Fibroblast of lung (primary cell): ENCODE results near the gene IGFBP5. TPM values are rescaled to one million over a fixed set of nuclear protein-coding genes. Genes with fewer than 3 reads are reported as not detected.

Experiments used
- DNase-seq, 2 donors: peaks; one replicate each; pipeline versions ENCODE4 v3.0.0 to v3.0.0-alpha.2; 2010; ENCODE audit warnings: low read depth in 2 of 2
- H2AFZ ChIP-seq: 2 replicates; pipeline ENCODE4 v1.5.1; 2012; ENCODE audit warnings: low read length, control low read depth, inconsistent platforms
- H3K27ac ChIP-seq: 2 replicates; pipeline ENCODE4 v1.5.1; 2011; ENCODE audit warnings: low read length, control low read depth; ENCODE audit not compliant: insufficient read depth
- H3K27me3 ChIP-seq: 2 replicates; pipeline ENCODE4 v1.5.1; 2011; ENCODE audit warnings: mild to moderate bottlenecking, low read length; ENCODE audit not compliant: control insufficient read depth, insufficient read depth
- H3K36me3 ChIP-seq: 2 replicates; pipeline ENCODE4 v1.5.1; 2011; ENCODE audit warnings: low read length; ENCODE audit not compliant: control insufficient read depth, insufficient read depth
- H3K4me1 ChIP-seq: 2 replicates; pipeline ENCODE4 v1.5.1; 2011; ENCODE audit warnings: low read length; ENCODE audit not compliant: control insufficient read depth, insufficient read depth; ENCODE audit errors: extremely low read depth
- H3K4me2 ChIP-seq: 2 replicates; pipeline ENCODE4 v1.5.1; 2011; ENCODE audit warnings: low read length, control low read depth; ENCODE audit not compliant: insufficient read depth; ENCODE audit errors: extremely low read depth
- H3K4me3 ChIP-seq, 4 experiments: fragments of 200-600 bp in 1 of 4; sonication (generic) in 1 of 4; replicated peaks in 1 of 4; 2 replicates each; pipeline ENCODE4 v1.5.1; 2011 to 2016; ENCODE audit warnings: low read length in 4 of 4, low read depth in 3 of 4, mild to moderate bottlenecking in 3 of 4, control low read depth in 2 of 4, inconsistent platforms in 1 of 4, mixed read lengths in 1 of 4; ENCODE audit not compliant: insufficient read depth in 1 of 4; ENCODE audit errors: control extremely low read depth in 1 of 4
- H3K79me2 ChIP-seq: 2 replicates; pipeline ENCODE4 v1.5.1; 2012; ENCODE audit warnings: mild to moderate bottlenecking, low read length, inconsistent platforms; ENCODE audit not compliant: control insufficient read depth, insufficient read depth
- H3K9ac ChIP-seq: 2 replicates; pipeline ENCODE4 v1.5.1; 2011; ENCODE audit warnings: mild to moderate bottlenecking, low read length, control low read depth; ENCODE audit not compliant: insufficient read depth
- H3K9me3 ChIP-seq: 2 replicates; pipeline ENCODE4 v1.5.1; 2012; ENCODE audit warnings: low read depth, low read length; ENCODE audit not compliant: control insufficient read depth, insufficient read depth
- H4K20me1 ChIP-seq: 2 replicates; pipeline ENCODE4 v1.5.1; 2011; ENCODE audit warnings: low read length; ENCODE audit not compliant: control insufficient read depth, insufficient read depth; ENCODE audit errors: extremely low read depth
- EZH2 ChIP-seq: IDR thresholded peaks from 2 replicates; pipeline ENCODE4 v1.5.1; 2012; ENCODE audit warnings: low read length, control low read depth, mild to moderate bottlenecking; ENCODE audit errors: missing control alignments
- polyA plus RNA-seq, 2 donors: library from polyadenylated mRNA; depleted of rRNA in 1 of 2; stranded (reverse) in 1 of 2; unstranded in 1 of 2; fragments of >200 nt; gene quantifications; 2 replicates each; pipeline ENCODE4 v1.2.1, GENCODE V29; 2011 to 2012; ENCODE audit warnings: missing spikeins in 1 of 2
- total RNA-seq: library from RNA; depleted of rRNA; stranded (reverse); fragments of >200 nt; gene quantifications from 2 replicates; pipeline ENCODE4 v1.2.1, GENCODE V29; 2014
- TF ChIP-seq, protein P1 (sequence below), 2 donors: IDR thresholded peaks in 1 of 2; conservative IDR thresholded peaks in 1 of 2; 1 replicate in 1 of 2; 2 replicates in 1 of 2; pipeline ENCODE4 v1.5.1; 2011 to 2012; ENCODE audit warnings: low read length in 2 of 2, control low read depth in 1 of 2, inconsistent platforms in 1 of 2, low read depth in 1 of 2, mild to moderate bottlenecking in 1 of 2

The IGFBP5 gene
- total and polyA plus RNA-seq, 2 donors (not counting 1 experiment from before 2014, with no cell fraction given), result 1,100 to 2,607 TPM

DNA sequence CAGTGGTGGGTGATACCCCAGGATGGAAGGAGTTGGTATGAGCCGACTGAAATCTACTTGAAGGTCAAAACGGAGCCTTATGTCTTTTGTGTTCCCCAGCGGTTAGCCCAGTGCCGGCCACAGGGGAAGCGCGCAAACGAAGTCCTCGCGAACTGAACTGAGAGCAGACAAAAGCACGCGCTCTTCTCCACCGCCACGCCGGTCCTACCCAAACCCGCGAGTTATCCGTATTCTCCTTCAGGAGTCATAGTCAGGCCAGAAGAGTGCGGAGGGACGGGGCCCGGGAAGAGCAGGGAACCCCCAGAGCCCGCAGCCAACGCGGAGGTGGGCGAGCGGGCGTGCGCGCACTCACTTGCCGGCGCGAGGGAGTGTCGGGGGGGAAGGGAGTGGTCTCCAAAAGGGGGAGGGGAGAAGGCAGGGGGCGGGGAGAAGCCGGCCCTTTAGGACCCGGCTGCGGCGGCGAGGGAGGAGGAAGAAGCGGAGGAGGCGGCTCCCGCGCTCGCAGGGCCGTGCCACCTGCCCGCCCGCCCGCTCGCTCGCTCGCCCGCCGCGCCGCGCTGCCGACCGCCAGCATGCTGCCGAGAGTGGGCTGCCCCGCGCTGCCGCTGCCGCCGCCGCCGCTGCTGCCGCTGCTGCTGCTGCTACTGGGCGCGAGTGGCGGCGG is 62.3 kb downstream of the IGFBP5 start, which contains the start of gene IGFBP2:
Gene IGFBP2 (plus strand): TSS at position 469 of the 664 bp plus-strand sequence. CDS start 104 bp downstream, at position 573.
- DNase-seq, result peak; percentile 46 to 74
- no peaks in the 10 kb centered on the region for H3K36me3 ChIP-seq

DNA sequence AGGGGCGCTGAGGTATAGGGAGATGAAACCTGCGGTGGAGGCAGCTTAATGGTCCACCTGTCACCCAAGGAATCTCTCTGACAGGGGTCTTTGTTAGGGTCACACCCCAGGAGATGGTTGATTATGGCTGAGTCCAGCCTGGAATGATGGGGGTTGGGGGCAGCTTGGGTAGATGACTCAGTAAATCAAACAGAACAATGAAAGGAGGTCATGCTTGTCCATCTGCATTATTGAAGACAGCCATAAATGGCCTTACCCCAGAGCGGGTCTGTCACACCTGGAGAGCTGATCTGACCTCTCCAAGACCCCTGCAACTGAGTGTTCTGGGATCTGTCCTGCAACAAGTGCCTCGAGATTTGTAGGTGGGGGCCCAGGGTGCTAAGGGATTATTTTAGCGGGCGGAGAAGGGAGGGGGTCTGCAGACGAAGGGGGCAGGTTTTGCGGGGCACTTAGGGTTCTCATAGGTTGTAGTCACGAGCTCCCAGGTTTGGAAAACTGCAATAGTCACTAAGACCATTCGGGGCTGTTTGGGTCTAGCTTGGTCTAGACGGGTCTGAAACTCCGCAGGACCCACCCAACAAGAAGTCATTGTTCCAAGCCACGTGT is 62.9 kb downstream of the IGFBP5 start:
- Histone ChIP-seq H3K9me3 (no peaks in the 10 kb centered on the region), H4K20me1 (no peaks in the 10 kb centered on the region), H3K79me2 (no peaks in the 10 kb centered on the region), H3K27ac (no peak overlapping the region), H3K36me3 (no peaks in the 10 kb centered on the region), H3K4me2 (peak overlapping the region; percentile 72), H2AFZ (no peak overlapping the region), H3K9ac (no peak overlapping the region), H3K4me3 (peak overlapping the region in 1 of 4 experiments; percentile 40), H3K27me3 (peaks cover 36% of the 10 kb centered on the region), H3K4me1 (no peaks in the 10 kb centered on the region)
- no peak for DNase-seq
- TF ChIP-seq, protein P1, sequence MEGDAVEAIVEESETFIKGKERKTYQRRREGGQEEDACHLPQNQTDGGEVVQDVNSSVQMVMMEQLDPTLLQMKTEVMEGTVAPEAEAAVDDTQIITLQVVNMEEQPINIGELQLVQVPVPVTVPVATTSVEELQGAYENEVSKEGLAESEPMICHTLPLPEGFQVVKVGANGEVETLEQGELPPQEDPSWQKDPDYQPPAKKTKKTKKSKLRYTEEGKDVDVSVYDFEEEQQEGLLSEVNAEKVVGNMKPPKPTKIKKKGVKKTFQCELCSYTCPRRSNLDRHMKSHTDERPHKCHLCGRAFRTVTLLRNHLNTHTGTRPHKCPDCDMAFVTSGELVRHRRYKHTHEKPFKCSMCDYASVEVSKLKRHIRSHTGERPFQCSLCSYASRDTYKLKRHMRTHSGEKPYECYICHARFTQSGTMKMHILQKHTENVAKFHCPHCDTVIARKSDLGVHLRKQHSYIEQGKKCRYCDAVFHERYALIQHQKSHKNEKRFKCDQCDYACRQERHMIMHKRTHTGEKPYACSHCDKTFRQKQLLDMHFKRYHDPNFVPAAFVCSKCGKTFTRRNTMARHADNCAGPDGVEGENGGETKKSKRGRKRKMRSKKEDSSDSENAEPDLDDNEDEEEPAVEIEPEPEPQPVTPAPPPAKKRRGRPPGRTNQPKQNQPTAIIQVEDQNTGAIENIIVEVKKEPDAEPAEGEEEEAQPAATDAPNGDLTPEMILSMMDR (conservative IDR thresholded peaks at IDR 0.05 in 1 of 2, IDR thresholded peaks at IDR 0.05 in 1 of 2; ENCODE audit: low read depth in 1 of 2, low read length in 2 of 2), result no peak
- TF ChIP-seq EZH2, result no peak

More for the DNA sequence above, 62.3 kb downstream of the IGFBP5 start, which contains the start of gene IGFBP2:
- no peak within 1 kb of the TSS for H3K27ac ChIP-seq
- H3K9me3 ChIP-seq, result no peaks in the 10 kb centered on the region
- H3K4me3 ChIP-seq, result peak within 1 kb of the TSS; percentile 46 to 65 (median 48)
- no peak within 1 kb of the TSS for H3K9ac ChIP-seq
- peak within 1 kb of the TSS; percentile 72 for H3K4me2 ChIP-seq
- peaks cover 36% of the 10 kb centered on the region for H3K27me3 ChIP-seq
- H3K79me2 ChIP-seq, result no peaks in the 10 kb centered on the region
- peak within 1 kb of the TSS; percentile 11 for H2AFZ ChIP-seq
- no peaks in the 10 kb centered on the region for H3K4me1 ChIP-seq
- TF ChIP-seq, protein P1 (conservative IDR thresholded peaks at IDR 0.05 in 1 of 2, IDR thresholded peaks at IDR 0.05 in 1 of 2; ENCODE audit: low read depth in 1 of 2, low read length in 2 of 2), result no peak
- peak; percentile 88 for TF ChIP-seq EZH2
- no peaks in the 10 kb centered on the region for H4K20me1 ChIP-seq

DNA sequence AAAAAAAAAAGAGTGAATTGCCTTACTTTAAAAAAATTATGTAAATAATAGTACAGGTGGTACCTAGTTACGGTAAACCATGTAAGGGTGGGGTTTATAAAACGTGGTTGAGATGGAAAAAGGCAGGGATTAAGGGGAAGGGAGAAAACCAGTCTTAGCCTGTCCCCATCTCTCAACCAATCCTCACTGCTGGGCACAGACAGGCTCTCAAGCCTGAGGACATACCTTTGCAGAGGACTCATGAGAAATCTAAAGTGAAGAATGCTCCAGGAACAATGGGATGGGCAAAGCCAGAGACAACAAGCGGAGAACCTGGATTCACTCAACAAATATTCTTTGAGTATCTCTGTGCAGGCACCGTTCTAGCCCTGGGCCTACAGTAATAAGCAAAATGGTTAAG is 65.6 kb downstream of the IGFBP5 start:
- Histone ChIP-seq H3K4me1 (no peaks in the 10 kb centered on the region), H3K27ac (no peak overlapping the region), H2AFZ (no peak overlapping the region), H3K27me3 (peaks cover 34% of the 10 kb centered on the region), H3K4me3 (no peak overlapping the region), H4K20me1 (no peaks in the 10 kb centered on the region), H3K79me2 (no peaks in the 10 kb centered on the region), H3K36me3 (no peaks in the 10 kb centered on the region), H3K4me2 (no peak overlapping the region), H3K9me3 (no peaks in the 10 kb centered on the region), H3K9ac (no peak overlapping the region)
- no peak for DNase-seq
- no peak for TF ChIP-seq EZH2
- TF ChIP-seq, protein P1 (conservative IDR thresholded peaks at IDR 0.05 in 1 of 2, IDR thresholded peaks at IDR 0.05 in 1 of 2; ENCODE audit: low read depth in 1 of 2, low read length in 2 of 2), result no peak
